Measurements from ENCODE around the gene SF3B2. TPM values are rescaled to one million over a fixed set of nuclear protein-coding genes. Genes with fewer than 3 reads are reported as not detected.
A peak's percentile ranks its signal among the peaks of the same experiment; 100 is the strongest.

Gene SF3B2
- total and polyA plus RNA-seq, 9 of the 15 experiments (the other 6 are each of a cell fraction or from before 2014, with no cell fraction given): 58.3 to 248 (median 157) TPM

GRCh38 chr11:66014804-66015453, 37.2 kb upstream of the SF3B2 start (continued):
- TF ChIP-seq FOXP4 (CRISPR knock-in tag; IDR thresholded peaks at IDR 0.05; ENCODE audit: borderline replicate concordance) (no peak), ARID1B (IDR thresholded peaks at IDR 0.05) (no peak), NR4A1 (CRISPR knock-in tag; IDR thresholded peaks at IDR 0.05) (no peak), NR4A1 (tag; IDR thresholded peaks at IDR 0.05) (no peak), IRF1 (CRISPR knock-in tag; IDR thresholded peaks at IDR 0.05; ENCODE audit: borderline replicate concordance) (no peak)

- 87% methylated on average over 7 of the region's 7 CpGs for WGBS (ENCODE audit: insufficient coverage, low coverage, missing lambda C conversion rate)
- intact Hi-C loops (cut with micrococcal nuclease) (no loop called here), in situ Hi-C loops (cut with MboI) (no loop called here)
- ATAC-seq: no peak
- no TSS peak for BruUV-seq (replicated peaks)
- Histone ChIP-seq H3K27ac (ENCODE audit: extremely low read depth, low read depth, low read length) (no peak overlapping the region), H3K9ac (ENCODE audit: insufficient read depth in 1 of 2, low read depth in 2 of 2, low read length in 2 of 2) (peak overlapping the region in 1 of 2 experiments; percentile 50; a peak in 2 of 4 replicates), H3K4me2 (ENCODE audit: insufficient read depth, low read length) (no peak overlapping the region), H4K20me1 (replicated peaks; ENCODE audit: control insufficient read depth, insufficient read depth, low read length) (no peaks in the 10 kb centered on the region), H2AFZ (ENCODE audit: low read depth, low read length) (no peak overlapping the region), H3K9me1 (ENCODE audit: control insufficient read depth, insufficient read depth, low read length) (peaks cover 5% of the 10 kb centered on the region), H3K4me1 (replicated peaks in 1 of 2; ENCODE audit: control insufficient read depth in 2 of 2, insufficient read depth in 2 of 2, low read length in 2 of 2) (peaks cover 29 to 68% of the 10 kb centered on the region in 2 experiments), H3K27me3 (ENCODE audit: control insufficient read depth in 2 of 2, insufficient read depth in 2 of 2, low read length in 2 of 2) (no peaks in the 10 kb centered on the region), H3K9me3 (replicated peaks; ENCODE audit: control insufficient read depth, insufficient read depth, low read depth, low read length) (no peaks in the 10 kb centered on the region), H3K79me2 (ENCODE audit: control insufficient read depth, insufficient read depth, low read length) (no peaks in the 10 kb centered on the region), H3K36me3 (ENCODE audit: control insufficient read depth, insufficient read depth, low read length) (no peaks in the 10 kb centered on the region), H3K4me3 (no peak overlapping the region)
- FAIRE-seq: no peak
- ChIA-PET POLR2A (interaction anchor here (1.6 kb wide), 1 partner anchor 10 kb away, joined by 4 read pairs; no protein-coding TSS in a partner anchor), CTCF (ENCODE audit: low intra/inter-chr PET ratio) (no interaction called here)
- no peak for TF ChIP-seq CHD2 (IDR thresholded peaks at IDR 0.05; ENCODE audit: low read depth, low read length)
- TF ChIP-seq ZNF232 (CRISPR knock-in tag; IDR thresholded peaks at IDR 0.05): no peak
- no peak for TF ChIP-seq FUS (optimal IDR thresholded peaks at IDR 0.05; ENCODE audit: low read depth, low read length)
- TF ChIP-seq ADNP (tag; IDR thresholded peaks at IDR 0.05): no peak
- DNase-seq (ENCODE audit: extremely low read depth in 1 of 4, low spot score in 3 of 4): no peak
These were observed 36.7 kb upstream of the SF3B2 start for GRCh38 chr11:66015454-66015881.

All from K562 (cell line).